Osteocyte (in vitro differentiated cells): ENCODE data around the gene ADAMTS6. TPM values are rescaled to one million over a fixed set of nuclear protein-coding genes. Genes with fewer than 3 reads are reported as not detected.
"Not testable (repeated sequence)": the region's sequence is repeated elsewhere in the genome, so short reads cannot be mapped to it uniquely, and the experiment has no call there.

Source experiments
- DNase-seq: peaks from one replicate; pipeline ENCODE4 v3.0.0; 2021; ENCODE audit warnings: mixed read lengths; ENCODE audit not compliant: unreplicated experiment; ENCODE audit errors: extremely low spot score
- H3K27ac Mint-ChIP-seq: one replicate; pipeline ENCODE4 v1.8.0; 2021; ENCODE audit warnings: mild to moderate bottlenecking, mixed read lengths; ENCODE audit not compliant: unreplicated experiment
- H3K27me3 Mint-ChIP-seq: one replicate; pipeline ENCODE4 v1.8.0; 2021; ENCODE audit warnings: mixed read lengths; ENCODE audit not compliant: unreplicated experiment
- H3K36me3 Mint-ChIP-seq: one replicate; pipeline ENCODE4 v1.8.0; 2021; ENCODE audit warnings: mixed read lengths; ENCODE audit not compliant: unreplicated experiment
- H3K4me1 Mint-ChIP-seq: one replicate; pipeline ENCODE4 v1.8.0; 2021; ENCODE audit warnings: mixed read lengths; ENCODE audit not compliant: unreplicated experiment
- H3K4me3 Mint-ChIP-seq: one replicate; pipeline ENCODE4 v1.8.0; 2021; ENCODE audit warnings: mild to moderate bottlenecking, moderate library complexity, mixed read lengths; ENCODE audit not compliant: unreplicated experiment
- H3K9me3 Mint-ChIP-seq: one replicate; pipeline ENCODE4 v1.8.0; 2021; ENCODE audit warnings: mixed read lengths; ENCODE audit not compliant: unreplicated experiment
- CTCF ChIP-seq: fragments of 200-600 bp; sonication (generic); IDR thresholded peaks from 2 replicates; pipeline ENCODE4 v1.5.0; 2021; ENCODE audit warnings: antibody characterized with exemption, mild to moderate bottlenecking, moderate library complexity
- total RNA-seq: library from RNA; stranded (reverse); gene quantifications from 2 replicates; pipeline ENCODE4 v1.2.1, GENCODE V29; 2021

The ADAMTS6 gene
- total RNA-seq, 1 donor from 2014 or later: 4.7 TPM

- Mint-ChIP-seq H3K36me3 (no peaks in the 10 kb centered on the region), H3K27me3 (no peaks in the 10 kb centered on the region), H3K4me1 (no peaks in the 10 kb centered on the region), H3K9me3 (no peaks in the 10 kb centered on the region), H3K4me3 (no peak overlapping the region), H3K27ac (no peak overlapping the region)
- TF ChIP-seq CTCF: no peak
- no peak for DNase-seq
Observed at GRCh38 chr5:65383859-65384258, 97.9 kb downstream of the ADAMTS6 start.

DNA sequence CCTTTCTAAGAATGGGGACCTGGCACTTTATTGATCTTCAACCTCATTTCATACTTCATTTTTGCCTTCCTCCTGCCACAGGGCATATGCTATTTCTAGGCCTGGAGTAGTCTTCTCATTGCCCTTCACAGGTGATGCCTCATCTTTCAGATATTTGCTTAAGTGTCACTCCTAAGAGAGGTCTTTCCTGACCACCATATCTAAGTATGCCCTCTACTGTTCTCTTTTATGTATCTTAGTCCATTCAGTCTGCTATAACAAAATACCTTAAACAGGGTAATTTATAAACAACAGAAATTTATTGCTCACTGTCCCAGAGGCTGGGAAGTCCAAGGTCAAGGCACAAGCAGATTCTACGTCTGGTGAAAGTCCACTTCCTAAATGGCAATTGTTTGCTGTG, 99.1 kb downstream of the ADAMTS6 start:
- Mint-ChIP-seq H3K27me3 (no peaks in the 10 kb centered on the region), H3K4me1 (no peaks in the 10 kb centered on the region), H3K27ac (no peak overlapping the region), H3K36me3 (no peaks in the 10 kb centered on the region), H3K4me3 (no peak overlapping the region), H3K9me3 (no peaks in the 10 kb centered on the region)
- no peak for DNase-seq
- TF ChIP-seq CTCF: no peak

GRCh38 chr5:65370505-65370904, 111.2 kb downstream of the ADAMTS6 start:
- H3K36me3 Mint-ChIP-seq, H3K27me3 Mint-ChIP-seq, H3K9me3 Mint-ChIP-seq, DNase-seq, H3K4me3 Mint-ChIP-seq, H3K27ac Mint-ChIP-seq: not testable (repeated sequence)
- H3K4me1 Mint-ChIP-seq: peaks cover 14% of the 10 kb centered on the region

GRCh38 chr5:65366655-65367054, 115.1 kb downstream of the ADAMTS6 start:
- Mint-ChIP-seq H3K36me3 (no peaks in the 10 kb centered on the region), H3K27ac (peak overlapping the region; percentile 42)
- DNase-seq: no peak

DNA sequence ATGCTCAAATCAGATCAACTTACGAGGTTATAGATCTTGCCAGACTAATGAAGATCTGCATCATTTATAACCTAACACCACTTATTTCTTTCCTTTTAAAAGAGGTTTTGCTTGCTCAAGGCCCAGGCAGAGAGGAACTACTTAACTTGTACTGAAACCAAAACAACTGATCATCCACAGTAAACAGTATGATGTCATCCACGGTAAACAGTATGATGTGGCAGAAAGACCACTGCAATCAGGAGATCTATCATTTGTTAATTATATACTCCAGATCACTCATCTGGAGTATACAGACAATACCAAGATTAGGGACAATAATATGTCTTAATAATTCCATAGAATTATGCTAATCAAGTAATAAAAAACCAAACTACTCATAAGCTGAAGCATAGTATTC, 116.8 kb downstream of the ADAMTS6 start:
- no peak for DNase-seq
- peaks cover 17% of the 10 kb centered on the region for H3K4me1 Mint-ChIP-seq
- H3K27ac Mint-ChIP-seq: no peak overlapping the region
- H3K36me3 Mint-ChIP-seq: no peaks in the 10 kb centered on the region
- TF ChIP-seq CTCF: no peak
- no peaks in the 10 kb centered on the region for H3K27me3 Mint-ChIP-seq
- no peak overlapping the region for H3K4me3 Mint-ChIP-seq
- no peaks in the 10 kb centered on the region for H3K9me3 Mint-ChIP-seq

More at GRCh38 chr5:65366655-65367054, 115.1 kb downstream of the ADAMTS6 start:
- TF ChIP-seq CTCF: no peak
- no peak overlapping the region for H3K4me3 Mint-ChIP-seq
- no peaks in the 10 kb centered on the region for H3K9me3 Mint-ChIP-seq
- peaks cover 22% of the 10 kb centered on the region for H3K4me1 Mint-ChIP-seq
- H3K27me3 Mint-ChIP-seq: no peaks in the 10 kb centered on the region

DNA sequence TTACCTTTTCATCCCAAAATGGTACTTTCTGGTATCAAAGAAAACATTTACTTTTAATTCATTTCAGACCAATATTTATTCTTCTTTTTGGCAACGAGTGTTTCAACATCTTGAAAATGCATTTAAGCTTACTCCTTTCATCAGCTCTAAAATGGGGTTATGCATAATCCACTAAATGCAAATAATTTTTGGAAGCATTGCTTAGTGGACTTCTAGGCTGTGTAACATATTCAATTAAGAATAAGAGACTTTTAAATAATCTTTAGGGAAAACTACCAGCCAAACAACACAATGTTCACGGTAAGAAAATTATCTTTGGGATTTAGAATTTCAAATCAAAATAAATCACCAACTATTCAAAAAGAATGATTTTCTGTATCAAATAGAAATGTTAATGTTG, 118.2 kb downstream of the ADAMTS6 start:
- H3K9me3 Mint-ChIP-seq: peaks cover 3% of the 10 kb centered on the region
- H3K4me3 Mint-ChIP-seq: no peak overlapping the region

More for the DNA sequence above, 118.2 kb downstream of the ADAMTS6 start:
- no peak for DNase-seq
- peaks cover 17% of the 10 kb centered on the region for H3K4me1 Mint-ChIP-seq
- peaks cover under 1% of the 10 kb centered on the region for H3K36me3 Mint-ChIP-seq
- no peaks in the 10 kb centered on the region for H3K27me3 Mint-ChIP-seq
- H3K27ac Mint-ChIP-seq: no peak overlapping the region
- TF ChIP-seq CTCF: no peak
